ENCODE results near the gene FMN2.
"Not testable (repeated sequence)": the region's sequence is repeated elsewhere in the genome, so short reads cannot be mapped to it uniquely, and the experiment has no call there.

FMN2 gene

GRCh38 chr1:240320659-240321058, 229.0 kb downstream of the FMN2 start:
- no peak for FAIRE-seq

GRCh38 chr1:240322943-240323342, 231.3 kb downstream of the FMN2 start:
- no peak for FAIRE-seq

DNA sequence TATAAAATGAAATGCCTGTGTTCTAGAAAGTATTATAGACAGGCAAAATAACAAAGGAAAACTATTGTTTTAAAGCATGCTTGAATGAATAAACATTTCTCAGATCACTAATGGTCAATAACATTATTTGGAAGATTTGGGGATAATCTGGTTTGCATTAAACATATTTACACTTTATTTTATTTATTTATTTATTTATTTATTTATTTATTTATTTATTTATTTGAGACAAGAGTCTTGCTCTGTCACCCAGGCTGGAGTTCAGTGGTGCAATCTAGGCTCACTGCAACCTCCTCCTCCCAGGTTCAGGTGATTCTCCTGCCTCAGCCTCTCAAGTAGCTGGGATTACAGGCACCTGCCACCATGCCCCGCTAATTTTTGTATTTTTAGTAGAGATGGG, 236.7 kb downstream of the FMN2 start:
- not testable (repeated sequence) for FAIRE-seq

DNA sequence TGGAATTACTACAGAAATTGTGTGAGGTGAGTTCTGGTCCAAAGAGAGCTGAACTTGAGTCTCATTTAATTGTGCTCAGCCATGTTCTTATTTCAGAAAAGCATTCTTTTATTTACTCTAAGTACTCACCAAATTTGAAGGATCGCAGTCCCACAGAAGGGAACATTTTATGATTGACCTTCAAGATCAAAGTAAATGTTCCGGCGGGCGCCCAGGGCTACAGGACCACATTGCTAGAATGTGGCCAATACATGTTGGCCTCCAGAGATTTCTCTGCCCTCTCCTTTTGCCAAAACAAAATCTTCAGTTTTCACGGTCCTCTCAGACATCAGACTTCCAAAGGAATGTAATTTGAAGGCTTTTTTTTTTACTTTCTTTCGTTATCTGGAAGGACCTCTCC, 237.8 kb downstream of the FMN2 start:
- no peak for FAIRE-seq

GRCh38 chr1:240332672-240333071, 241.0 kb downstream of the FMN2 start:
- FAIRE-seq: no peak

- no peak for FAIRE-seq
Measured at GRCh38 chr1:240337781-240338180, 246.1 kb downstream of the FMN2 start.

DNA sequence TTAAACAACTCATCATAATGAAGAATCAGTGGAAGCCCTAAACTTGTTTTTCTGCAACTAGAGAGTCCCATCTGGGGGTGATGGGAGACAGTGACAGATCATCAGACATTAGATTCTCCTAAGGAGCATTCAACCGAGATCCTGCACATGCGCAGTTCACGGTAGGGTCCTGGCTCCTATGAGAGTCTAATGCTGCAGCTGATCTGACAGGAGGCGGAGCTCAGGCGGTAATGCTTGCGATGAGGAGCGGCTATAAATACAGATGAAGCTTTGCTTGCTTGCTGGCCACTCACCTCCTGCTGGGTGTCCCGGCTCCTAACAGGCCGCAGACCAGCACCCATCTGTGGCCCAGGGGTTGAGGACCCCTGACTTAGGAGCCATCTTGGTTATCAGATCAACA, 247.2 kb downstream of the FMN2 start:
- no peak for FAIRE-seq

DNA sequence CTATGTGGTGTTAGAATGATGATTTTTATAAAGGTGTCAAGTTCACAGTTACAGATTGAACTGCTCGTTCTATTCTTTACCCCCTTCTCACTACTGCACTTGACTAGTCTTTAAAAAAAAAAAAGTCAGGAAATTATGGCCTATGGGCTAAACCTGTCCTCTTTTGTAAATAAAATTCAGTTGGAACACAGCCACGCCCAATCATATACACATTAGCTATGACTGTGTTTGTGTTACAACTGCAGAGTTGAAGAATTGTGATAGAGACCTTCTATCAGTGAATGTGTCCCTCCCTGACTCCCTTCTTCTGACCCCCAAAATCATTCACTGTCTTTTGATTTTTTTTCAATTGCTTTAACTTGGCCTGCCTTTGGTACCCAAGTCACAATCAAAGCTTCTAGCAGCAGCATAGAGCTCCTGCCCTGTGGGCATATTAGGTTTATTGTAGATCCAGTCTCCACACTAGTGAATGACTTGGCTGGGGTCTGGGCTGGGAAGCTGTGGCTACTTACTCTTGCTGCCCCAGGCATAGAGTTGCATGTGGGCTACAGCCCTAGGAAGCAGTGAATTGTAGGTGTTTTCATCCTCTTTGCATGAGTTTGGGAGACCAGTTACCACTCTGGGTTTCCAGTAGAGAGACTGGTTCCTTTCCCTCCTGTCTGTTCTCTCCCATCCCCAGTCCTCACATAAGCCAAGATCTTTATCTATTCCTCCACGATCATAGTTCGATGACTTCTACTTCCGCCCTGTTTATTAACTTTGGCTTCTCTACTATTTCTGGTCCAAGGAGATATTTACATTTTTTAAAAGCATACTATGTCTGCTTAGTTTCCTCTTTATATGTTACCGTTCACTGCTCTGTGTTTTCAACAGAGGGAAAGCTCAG, 249.9 kb downstream of the FMN2 start:
- FAIRE-seq: no peak

DNA sequence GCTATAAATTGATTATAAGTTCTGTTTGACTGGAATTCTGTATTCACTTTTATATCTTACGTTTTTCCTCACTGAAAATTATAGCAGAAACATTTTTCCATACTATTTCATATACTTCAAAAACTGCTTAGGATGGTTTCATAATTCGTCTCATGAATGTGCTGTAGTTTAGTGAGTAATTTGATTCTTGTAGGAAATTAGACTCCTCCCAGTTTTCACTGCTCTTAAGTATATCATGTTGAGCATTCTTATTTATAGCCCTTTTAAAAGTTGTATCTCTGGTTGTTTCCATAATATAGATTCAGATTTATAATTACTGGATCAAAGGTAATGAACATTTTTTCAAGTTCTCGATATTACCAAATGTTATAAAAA, 250.6 kb downstream of the FMN2 start:
- no peak for FAIRE-seq

- no peak for FAIRE-seq
Measured at GRCh38 chr1:240343045-240343444, 251.4 kb downstream of the FMN2 start.

DNA sequence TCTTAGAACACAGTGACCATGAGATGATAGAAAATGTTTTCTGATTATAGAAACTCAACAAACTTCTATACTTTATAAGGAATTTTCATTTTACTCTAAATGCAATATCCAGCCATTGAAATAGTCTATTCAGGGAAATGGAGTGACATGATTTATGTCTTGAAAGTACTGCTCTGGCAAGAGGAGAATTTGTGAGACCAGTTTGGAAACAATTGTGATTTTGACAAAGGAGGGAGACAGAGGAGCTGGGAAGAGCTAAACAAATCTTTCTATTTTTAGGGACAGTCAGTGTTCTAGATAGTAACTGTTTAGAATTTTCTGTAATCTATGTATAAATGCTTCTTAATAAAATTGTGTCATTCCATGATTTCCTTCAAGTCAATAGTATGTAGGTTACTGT, 252.3 kb downstream of the FMN2 start:
- no peak for FAIRE-seq

GRCh38 chr1:240344918-240345317, 253.2 kb downstream of the FMN2 start:
- FAIRE-seq: no peak

DNA sequence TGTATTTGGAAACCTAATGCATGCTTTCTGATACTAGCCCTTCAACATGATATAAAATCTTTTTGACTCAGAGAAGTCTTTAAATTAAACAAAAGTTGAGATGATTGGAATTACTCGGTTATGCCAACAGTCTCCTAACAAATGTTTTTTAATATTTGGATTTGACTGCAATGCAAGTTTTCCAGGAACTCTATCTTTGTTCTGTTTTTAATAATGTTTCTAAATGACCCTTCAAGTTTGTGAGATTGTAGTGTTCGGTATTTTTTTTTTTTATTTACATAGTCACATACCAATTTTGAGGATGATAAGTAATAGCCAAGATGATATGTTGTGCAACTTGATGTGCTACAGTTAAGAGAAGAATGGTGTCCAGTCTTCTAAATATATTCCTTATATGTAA, 258.0 kb downstream of the FMN2 start:
- no peak for FAIRE-seq

GRCh38 chr1:240350910-240351331, 259.2 kb downstream of the FMN2 start:
- no peak for FAIRE-seq

GRCh38 chr1:240351690-240352089, 260.0 kb downstream of the FMN2 start:
- FAIRE-seq: no peak

DNA sequence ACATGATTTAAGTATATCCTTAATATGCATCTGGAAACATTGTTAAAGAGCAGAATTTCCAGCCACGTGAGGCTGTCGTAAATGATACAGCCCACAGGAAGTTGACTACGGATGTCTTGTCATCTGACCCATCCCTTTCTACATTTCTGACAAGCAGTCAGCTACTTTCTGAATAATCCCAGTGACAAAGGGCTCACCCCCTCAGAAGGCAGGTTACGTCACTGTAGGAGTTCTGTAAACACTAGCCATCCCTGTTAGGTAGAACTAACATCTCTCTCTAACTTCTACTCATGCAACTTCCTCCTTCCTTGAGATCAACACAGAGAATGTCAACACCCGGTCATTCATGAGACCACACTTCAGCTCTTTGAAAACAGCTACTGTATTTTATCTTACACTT, 261.1 kb downstream of the FMN2 start:
- FAIRE-seq: no peak

- FAIRE-seq: no peak
Measured at GRCh38 chr1:240356568-240356967, 264.9 kb downstream of the FMN2 start.

DNA sequence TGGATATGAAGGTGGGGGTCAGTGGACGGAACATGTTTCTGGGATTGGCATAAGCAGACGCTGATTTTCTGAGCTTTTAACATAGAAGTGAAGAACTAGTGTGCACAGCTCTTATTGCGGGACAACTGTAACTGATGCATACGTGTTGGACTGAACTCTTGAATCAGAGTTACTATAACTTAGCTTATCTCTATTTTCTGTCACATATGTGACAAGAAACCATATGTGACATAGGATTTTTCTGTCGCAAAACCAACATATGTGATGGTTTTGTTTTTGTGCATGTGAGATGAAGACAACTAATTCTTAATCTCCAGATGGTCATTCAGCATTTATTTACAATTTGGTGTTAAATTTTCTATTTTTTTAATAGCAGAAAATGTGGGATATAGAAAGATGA, 270.4 kb downstream of the FMN2 start:
- FAIRE-seq: no peak

- FAIRE-seq: no peak
Measured at GRCh38 chr1:240362826-240363225, 271.1 kb downstream of the FMN2 start.

GRCh38 chr1:240363315-240363714, 271.6 kb downstream of the FMN2 start:
- FAIRE-seq: no peak

GRCh38 chr1:240363914-240364313, 272.2 kb downstream of the FMN2 start:
- FAIRE-seq: no peak

- FAIRE-seq: no peak
Measured at GRCh38 chr1:240366636-240367035, 275.0 kb downstream of the FMN2 start.

DNA sequence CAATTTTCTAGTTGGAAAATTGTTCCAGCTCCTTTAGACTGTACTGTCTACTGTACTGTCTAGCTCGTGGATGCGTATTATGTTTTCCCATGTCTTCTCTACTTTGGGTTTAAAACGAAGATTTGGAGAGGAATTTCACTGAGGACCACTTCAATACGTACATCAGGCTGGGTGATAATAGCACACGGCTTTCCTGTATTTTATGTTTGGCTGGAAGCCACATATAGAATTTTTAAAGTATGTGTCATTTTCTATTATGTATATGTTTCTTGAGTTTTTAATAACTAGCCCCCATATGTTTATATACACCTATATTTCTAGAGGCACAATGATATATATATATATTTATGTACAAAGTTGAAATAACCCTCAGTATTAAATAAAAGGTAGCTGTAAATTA, 293.9 kb downstream of the FMN2 start:
- FAIRE-seq: no peak

GRCh38 chr1:240385985-240386978, 294.6 kb downstream of the FMN2 start:
- FAIRE-seq: no peak
